ENCODE data around the gene NRXN3.

DNA sequence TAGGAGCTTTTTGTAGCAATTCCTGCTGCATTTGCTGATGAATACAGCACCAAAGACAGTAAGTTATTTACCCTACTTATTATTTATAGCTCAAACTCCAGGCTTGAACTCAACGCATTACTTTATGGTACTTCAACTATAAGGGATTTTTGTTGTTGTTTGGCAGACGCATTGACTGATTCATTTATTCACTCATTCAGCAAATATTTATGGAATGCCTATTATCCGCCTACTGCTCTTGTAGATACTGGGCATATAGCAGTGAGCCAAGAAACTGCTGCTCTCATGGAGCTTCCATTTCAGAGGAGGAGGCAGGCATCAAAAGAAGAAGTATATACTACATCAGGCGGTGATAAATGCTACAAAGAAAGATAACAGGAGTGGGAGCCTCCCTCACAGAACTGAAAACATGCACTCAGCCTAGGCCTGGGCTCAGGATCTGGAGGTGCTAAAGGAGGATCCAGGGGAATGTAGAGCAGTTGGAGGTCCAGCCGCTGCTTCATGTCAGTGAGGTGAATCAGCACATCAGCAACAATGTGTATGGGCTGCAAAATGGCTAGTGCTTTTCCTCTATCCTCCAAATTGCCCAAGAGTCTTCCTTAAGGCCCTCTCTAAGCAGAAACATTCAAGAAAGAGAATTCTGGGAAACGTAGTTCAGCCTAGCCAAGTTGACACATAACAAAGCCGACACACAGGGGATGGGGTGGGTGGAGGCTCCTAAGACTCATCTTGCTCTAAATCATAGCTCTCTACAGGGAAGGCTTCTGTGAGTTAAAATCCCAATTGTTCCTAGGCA is 157.5 kb downstream of the NRXN3 start:
- TF ChIP-seq, protein P1, sequence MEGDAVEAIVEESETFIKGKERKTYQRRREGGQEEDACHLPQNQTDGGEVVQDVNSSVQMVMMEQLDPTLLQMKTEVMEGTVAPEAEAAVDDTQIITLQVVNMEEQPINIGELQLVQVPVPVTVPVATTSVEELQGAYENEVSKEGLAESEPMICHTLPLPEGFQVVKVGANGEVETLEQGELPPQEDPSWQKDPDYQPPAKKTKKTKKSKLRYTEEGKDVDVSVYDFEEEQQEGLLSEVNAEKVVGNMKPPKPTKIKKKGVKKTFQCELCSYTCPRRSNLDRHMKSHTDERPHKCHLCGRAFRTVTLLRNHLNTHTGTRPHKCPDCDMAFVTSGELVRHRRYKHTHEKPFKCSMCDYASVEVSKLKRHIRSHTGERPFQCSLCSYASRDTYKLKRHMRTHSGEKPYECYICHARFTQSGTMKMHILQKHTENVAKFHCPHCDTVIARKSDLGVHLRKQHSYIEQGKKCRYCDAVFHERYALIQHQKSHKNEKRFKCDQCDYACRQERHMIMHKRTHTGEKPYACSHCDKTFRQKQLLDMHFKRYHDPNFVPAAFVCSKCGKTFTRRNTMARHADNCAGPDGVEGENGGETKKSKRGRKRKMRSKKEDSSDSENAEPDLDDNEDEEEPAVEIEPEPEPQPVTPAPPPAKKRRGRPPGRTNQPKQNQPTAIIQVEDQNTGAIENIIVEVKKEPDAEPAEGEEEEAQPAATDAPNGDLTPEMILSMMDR (IDR thresholded peaks at IDR 0.05) = no peak
- TF ChIP-seq POLR2A (IDR thresholded peaks at IDR 0.05) = no peak

All from body of pancreas (tissue), 4 donors.